NCI-H446 treated with DMSO at 0.1 percent for 48 hours (cell line): ENCODE measurements around the gene CHTF18.
"Not testable (repeated sequence)": the region's sequence is repeated elsewhere in the genome, so short reads cannot be mapped to it uniquely, and the experiment has no call there.

Experiments used
- DNase-seq: peaks from one replicate; lab custom pipeline; 2025; lab: John Stamatoyannopoulos, UW

Gene CHTF18

DNA sequence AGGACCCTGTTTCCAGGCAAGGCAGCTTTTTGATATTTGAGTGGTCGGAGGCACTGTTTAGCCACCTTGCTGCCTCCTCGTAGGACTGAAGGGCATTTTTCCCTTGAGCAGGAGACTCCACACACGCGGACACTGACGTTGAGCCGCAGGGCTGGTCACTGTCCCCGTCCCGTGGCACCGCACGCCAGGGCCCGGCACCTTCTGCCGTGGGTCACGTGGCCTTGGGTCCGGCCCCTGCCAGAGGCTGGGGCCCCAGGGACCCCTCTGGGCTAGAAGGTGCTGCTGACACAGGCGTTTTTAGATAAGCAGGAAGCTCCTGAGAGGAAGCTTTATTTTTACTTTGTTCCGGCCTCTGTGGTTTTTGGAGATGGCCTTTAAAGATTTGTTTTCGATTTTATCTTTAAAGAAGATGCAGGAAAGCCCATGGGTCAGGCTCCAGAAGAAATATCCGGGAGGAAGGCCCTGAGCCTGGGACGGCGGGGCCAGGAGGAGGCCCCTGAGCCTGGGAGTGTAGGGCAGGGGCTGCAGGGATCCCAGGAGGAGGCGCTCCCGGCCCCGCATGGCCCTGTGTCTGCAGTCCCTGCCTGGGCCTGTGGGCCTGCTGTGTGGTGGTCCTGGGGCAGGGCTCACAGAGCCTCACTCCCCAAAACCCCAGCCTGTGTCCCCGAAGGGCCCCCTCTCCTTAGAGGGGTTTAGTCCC, 42.6 kb downstream of the CHTF18 start:
- no peak for DNase-seq

- no peak for DNase-seq
These were observed 43.4 kb downstream of the CHTF18 start for GRCh38 chr16:831571-832413.

DNA sequence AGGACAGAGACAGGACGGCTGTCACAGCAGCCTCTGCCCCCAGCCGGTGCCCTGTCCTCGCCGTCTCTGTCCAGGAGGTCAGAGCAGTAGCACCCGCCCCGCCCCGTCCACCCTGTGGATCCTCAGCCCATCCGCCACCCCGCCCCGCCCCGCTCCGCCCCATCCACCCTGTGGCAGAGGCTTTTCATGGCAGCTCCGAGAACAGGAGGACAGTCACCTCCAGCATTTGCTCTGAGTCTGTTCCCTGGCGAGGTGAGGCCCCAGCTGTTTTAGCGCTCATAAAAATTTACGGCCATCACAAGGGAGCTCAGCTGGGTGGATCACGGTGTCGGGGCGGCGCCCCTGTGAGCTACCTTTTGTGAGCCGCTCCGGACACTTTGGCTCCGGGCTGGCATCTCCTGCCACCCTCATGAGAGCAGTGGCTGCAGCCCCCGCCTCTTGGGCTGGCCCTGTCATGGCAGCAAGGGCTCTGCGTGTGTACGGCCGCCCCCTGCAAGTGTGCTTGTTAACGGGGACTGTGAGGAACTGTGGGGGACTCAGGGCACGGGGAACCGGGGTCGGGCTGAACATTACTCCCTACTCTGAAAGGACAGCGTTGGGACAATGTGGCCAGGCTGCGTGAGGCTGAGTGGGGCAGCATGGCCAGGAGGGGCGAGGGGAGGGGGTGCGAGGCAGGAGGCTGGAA, 44.4 kb downstream of the CHTF18 start:
- no peak for DNase-seq

DNA sequence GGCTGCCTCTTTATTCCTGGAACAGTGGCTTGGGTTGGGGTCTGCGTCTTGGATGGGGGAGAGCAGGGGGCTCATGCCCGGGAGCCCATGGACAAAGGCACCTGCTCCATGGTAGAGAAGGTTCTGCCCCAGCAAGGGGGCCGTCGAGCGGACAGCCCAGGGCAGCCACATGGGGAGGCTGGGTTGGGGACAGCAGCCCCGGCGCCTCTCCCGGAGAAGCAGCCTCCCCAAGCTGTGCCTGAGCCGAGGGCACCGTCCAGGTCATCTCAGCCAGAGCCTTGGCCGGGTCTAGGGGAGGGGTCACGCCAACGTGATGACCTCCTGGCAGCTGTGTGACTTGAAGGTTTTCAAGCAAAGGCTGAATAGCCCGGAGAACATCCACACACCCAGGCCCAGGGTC, 45.0 kb downstream of the CHTF18 start:
- DNase-seq, result no peak

- no peak for DNase-seq
These were observed 47.0 kb downstream of the CHTF18 start for GRCh38 chr16:835373-835772.

DNA sequence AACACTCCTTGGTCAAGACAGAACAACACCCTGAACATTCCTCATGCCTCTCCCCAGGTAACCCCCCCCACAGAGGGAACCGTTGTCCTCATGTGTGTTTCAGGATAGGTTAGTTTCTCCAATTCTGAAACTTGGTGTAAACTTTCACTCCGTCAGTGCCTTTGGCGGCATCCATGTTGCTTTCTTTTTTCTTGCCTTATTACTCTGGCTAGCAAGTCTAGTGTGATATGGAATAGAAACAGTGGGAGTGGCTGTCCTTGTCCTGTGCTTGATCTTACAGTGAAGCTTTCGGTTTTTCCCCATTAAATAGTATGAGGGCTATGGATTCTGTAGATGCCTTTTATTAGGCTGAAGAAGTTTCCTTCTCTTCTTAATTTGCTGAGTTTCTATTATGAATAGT, 47.8 kb downstream of the CHTF18 start:
- no peak for DNase-seq

GRCh38 chr16:836822-837221, 48.4 kb downstream of the CHTF18 start:
- DNase-seq, result not testable (repeated sequence)

- no peak for DNase-seq
These were observed 50.3 kb downstream of the CHTF18 start for GRCh38 chr16:838741-839140.

DNA sequence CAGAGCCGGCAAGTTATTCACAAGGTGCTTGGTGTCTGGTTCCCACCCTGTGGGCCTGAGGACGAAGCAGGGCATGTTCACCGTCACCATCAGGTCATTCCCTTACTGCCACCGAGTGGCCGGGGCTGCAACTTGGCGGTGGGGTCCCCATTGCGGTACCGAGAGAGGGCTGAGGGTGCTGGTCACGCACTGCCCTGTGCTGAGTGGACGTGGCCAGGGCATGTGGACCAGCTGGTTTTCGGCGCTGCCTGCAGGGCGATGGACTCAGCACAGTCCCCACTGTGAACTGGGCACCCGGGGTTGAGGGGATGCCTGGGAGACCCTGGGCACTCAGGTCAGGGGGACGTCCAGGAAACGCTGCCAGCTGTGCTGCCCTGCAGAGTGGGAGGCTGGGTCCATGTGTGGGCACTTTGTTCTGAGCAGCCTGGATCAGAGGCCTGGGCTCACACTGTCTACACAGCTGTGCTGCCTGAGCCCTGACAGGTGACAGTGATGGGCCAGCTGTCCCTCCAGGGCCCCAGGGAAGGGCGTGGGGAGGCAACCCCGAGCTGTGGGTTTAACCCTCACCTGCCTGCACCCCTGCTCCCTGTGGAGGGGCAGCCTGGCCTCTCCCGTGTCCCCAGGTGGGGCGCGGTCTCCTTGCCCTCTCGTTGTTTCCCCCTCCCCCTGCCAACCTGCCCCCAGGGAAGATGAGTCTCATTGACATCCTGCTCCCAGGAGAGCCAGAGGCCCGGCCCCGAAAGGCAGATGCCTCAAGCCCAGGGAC, 51.4 kb downstream of the CHTF18 start:
- DNase-seq, result no peak

- DNase-seq, result no peak
These were observed 52.4 kb downstream of the CHTF18 start for GRCh38 chr16:840561-841454.

GRCh38 chr16:841455-842060, 53.1 kb downstream of the CHTF18 start:
- no peak for DNase-seq

- no peak for DNase-seq
These were observed 53.6 kb downstream of the CHTF18 start for GRCh38 chr16:842061-842476.

DNA sequence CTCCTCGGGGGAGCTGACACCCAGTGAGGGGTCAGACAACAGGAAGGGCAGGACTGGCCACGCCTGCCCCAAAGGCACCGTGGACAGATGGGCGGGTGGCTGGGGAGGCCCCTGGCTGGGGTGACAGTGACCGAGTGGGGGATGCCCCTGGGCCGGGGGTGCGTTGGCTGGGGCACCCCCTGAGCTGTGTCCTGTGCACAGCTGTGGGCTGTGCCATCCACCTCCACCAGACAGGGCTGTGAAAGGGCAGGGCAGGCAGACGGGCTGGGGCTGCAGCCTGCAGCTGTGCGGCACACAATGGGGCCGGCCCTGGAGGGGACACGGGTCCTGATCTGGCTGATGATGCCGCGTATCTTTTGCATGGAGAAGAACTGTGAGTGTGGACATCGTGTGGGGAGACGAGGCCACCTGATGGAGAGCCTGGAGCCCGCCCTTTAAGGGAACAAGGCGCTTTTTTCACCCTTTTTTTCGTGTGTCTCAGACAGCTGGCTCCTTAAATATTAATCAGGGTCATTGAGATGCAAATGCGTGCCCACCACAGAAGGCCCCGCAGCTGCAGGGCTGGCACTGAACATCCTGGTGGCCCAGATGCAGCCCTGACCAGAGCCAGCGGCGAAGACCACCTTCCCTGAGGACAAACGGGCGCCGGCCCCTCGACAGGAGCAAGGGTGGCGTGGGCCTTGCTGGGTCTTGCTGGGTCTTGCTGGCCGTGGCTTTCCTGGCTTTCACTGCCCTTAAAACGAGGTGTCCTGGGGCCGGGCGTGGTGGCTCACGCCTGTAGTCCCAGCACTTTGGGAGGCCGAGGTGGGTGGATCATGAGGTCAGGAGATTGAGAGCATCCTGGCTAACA, 54.5 kb downstream of the CHTF18 start:
- DNase-seq, result no peak

GRCh38 chr16:843771-844170, 55.4 kb downstream of the CHTF18 start:
- DNase-seq, result no peak

- DNase-seq, result no peak
These were observed 56.4 kb downstream of the CHTF18 start for GRCh38 chr16:844638-845350.

GRCh38 chr16:845351-845745, 56.9 kb downstream of the CHTF18 start:
- DNase-seq, result no peak

GRCh38 chr16:847151-847550, 58.7 kb downstream of the CHTF18 start:
- no peak for DNase-seq
